HG02623 (cell line): ENCODE data around the gene ARFIP2.
"Not testable (repeated sequence)": the region's sequence is repeated elsewhere in the genome, so short reads cannot be mapped to it uniquely, and the experiment has no call there.

Source experiments
- ATAC-seq: cut with Tn5 transposase; IDR thresholded peaks from one replicate; pipeline ENCODE4 v1.9.1; 2021; ENCODE audit warnings: moderate library complexity; ENCODE audit not compliant: unreplicated experiment

Gene ARFIP2, protein sequence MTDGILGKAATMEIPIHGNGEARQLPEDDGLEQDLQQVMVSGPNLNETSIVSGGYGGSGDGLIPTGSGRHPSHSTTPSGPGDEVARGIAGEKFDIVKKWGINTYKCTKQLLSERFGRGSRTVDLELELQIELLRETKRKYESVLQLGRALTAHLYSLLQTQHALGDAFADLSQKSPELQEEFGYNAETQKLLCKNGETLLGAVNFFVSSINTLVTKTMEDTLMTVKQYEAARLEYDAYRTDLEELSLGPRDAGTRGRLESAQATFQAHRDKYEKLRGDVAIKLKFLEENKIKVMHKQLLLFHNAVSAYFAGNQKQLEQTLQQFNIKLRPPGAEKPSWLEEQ

DNA sequence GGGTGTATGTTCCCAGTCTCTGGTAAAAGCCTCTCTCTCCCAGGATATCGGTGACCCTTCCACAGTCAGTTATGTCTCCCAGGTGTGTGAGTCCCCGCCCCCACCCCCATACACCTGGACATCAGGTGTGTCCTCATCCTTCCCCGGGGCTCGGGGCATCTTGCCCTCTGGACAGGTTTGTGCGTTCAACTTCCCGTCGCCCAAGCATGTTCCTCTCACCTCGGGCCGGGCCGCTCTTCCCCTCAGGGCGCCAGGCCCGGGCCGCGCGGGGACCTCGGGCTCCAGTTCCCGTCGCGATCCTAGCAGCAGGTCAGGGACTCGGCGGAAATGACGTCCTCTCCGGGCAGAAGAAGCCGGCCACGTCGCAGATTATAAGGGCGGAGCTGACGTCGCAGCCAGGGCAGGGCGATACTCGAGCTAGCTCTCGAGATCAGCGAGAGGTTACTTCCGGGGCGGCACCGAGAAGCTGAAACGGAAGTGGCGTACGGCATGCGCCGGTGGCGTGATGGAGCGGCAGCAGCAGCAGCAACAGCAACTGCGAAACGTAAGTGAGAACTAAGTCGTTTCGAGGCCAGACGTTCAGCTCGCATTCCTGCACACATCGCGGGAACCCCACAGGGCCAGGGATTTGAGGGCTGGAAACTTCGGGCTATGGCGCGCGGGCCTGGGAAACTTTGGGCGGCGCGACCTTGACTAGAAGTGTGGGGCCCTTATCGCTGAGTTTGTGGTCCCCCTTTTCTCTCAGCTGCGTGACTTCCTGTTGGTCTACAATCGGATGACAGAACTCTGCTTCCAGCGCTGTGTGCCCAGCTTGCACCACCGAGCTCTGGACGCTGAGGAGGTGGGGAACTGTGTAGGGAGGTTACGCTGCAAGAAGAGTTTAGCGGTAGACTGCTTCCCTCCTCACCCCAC lies at the start of gene ARFIP2, which contains the start of gene TIMM10B:
Gene ARFIP2, minus strand, starts transcription at position 320 of the 912 bp plus-strand sequence. CDS start 910 bp downstream, outside the sequence.
Gene TIMM10B, plus strand, starts transcription at position 490 of the 912 bp plus-strand sequence. Its CDS starts 16 bp downstream, at position 506.
- peak; percentile 98 for ATAC-seq

DNA sequence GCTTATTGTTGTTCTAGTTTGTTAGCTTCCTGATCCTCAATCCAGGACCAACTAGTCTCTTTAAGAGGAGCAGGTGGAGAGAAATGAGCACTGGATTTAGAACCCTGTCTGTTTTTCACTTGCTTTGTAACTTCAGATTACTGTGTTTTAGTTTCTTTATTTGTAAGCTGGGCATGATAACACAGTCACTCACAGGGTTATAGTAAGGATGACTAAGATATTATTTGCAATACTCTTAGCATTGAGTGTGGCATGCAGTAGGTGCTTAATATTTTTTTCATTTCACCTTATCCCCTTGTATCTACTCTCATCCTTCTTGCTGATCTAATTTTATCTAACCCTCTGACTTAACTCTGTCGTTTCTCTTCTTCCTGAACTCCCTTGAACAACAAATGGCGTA lies 49.7 kb upstream of the ARFIP2 start:
- no peak for ATAC-seq

DNA sequence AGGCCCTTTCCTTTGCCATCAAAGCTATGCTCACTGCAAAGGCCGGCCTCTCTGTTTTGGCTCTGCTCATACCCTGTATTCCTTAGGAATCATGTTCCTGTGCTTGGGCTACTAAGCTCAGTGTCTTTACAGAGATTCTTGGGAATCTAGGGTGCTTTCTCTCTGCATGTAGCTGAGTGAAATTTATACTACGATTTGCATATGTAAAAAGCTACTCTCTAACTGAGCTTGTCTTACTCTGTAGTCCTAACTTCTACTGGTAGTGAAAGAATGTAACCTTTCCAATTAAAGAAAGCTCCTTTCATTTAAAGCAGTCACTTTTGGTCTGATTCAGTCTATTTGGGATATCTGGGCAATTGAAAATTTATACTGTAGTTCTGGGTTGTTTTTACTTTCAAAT lies 48.1 kb upstream of the ARFIP2 start:
- ATAC-seq: no peak

DNA sequence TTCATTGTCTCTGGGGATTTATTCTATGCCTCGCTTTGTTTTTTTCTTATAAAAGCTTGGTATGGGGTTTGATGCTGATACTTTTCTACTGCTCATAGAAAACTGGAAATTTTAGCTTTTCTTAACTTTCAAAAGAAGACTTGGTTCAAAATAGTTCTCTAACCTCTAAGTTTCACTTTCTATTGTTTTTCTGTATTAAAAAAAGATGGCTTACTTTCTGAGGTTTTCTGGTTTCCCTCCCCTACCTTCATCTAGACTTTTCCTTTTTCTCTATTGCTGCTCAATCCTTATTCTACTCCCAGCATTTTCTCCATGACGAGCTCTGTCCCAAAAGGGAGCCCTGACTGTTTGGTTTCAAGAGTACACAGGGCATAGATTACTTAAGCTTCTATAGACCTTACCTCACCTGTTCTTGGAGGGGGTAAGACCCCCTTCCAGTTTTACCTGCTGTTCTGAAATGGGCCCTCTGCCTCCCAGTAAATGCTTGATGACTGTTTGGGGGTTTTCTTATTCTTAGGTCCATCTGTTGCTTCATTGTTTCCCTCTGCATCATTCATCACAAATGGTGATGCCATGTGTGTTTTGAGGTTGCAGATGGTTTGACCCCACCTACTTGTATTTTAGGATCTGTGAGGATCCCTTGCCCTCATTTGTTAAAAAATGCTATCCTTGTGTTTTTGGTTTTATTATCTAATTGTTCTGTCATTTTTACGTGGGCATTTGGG lies 45.4 kb upstream of the ARFIP2 start:
- ATAC-seq: no peak

DNA sequence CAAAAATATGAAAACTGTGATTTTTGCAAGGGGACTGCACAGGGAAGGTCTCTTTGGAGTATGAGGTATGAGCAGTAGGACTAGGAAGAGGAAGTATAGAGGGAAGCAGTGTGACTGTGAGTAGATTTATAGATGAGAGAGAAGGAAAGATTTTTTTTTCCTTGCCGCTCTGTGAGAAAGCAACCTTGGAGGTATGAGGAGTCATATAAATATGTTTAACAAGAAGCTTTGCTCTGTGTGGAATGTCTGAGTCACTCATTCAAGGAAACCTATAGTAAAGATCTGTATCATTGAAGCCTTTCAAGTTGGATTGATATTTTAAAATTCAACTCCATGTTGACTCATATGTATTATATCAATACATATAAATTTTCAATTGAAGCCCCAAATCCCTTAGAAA lies 42.1 kb upstream of the ARFIP2 start:
- no peak for ATAC-seq

DNA sequence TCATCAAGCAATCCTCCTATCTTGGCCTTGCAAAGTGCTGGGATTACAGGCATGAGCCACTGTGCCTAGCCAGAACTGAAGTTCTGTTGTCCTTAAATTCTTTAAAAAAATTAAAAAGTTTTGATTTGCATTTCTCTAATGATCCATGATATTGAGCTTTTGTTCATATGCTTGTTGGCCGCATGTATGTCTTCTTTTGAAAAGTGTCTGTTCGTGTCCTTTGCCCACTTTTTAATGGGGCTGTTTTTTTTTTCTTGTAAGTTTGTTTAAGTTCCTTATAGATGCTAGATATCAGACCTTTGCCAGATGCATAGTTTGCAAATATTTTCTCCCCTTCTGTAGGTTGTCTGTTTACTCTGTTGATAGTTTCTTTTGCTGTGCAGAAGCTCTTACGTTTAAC lies 40.8 kb upstream of the ARFIP2 start:
- ATAC-seq: not testable (repeated sequence)

DNA sequence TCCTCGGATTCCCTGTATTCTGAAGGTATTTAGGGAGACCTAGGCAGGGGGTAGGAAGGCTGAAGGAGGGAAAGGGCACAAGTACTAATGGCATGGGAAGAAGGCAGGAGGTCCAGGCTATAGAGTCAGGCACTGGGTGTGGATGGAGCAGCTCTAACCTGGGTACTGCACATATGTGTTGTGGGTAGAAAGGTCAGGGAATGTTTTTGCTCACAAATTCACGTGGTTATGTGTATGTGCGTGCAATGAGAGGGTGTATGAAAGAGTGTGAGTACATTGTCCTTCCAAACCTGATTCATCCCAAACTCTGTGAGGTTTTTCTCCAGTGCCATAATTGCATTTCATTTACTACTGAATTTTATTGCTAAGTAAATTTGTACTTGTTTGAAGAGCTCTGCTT lies 39.1 kb upstream of the ARFIP2 start:
- ATAC-seq: no peak

DNA sequence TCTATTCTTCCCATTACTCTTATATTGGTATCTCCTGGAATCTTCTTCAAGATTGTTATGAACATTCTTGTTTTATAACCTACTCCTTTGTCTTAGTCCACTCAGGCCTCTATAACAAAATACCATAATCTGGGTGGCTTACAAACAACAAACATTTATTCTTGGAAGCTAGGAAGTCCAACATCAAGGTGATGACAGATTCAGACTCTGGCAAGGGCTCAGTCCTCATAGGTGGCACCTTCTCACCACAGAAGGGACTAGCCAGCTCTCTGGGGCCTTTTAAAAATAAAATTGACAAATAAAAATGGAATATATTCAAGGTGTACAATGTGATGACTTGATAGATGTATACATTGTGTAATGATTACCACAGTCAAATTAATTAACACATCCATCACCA lies 35.7 kb upstream of the ARFIP2 start:
- ATAC-seq: no peak

DNA sequence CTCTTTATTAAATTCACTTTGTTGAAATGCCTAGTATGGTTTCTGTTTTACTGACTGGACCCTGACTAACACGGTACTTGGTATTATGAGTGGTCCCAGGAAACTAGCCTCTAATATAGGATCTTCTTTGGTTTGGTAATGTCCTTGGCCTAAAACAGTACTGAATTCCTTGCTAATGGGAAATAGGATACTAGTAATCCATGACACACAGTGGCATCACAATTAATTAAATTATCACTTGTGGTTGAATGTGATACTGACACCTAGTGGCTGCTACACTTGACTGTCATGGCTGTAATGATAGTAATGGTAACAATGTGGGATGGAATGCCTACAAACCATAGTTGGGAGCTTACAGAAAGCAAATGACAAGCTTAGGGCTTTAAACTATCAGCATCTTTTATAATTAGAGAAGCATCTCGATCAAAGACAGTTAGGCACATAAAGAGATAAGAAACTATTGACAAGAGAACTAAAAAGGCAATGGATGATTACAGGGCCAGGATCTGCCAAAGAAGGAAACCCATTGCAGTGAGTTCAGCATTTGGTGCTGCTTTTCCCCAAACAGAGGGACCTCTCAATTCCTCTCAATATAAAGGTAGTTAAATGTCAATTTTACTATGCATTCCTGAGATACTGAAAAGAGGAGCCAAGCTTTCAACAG lies 24.6 kb upstream of the ARFIP2 start:
- ATAC-seq: no peak

DNA sequence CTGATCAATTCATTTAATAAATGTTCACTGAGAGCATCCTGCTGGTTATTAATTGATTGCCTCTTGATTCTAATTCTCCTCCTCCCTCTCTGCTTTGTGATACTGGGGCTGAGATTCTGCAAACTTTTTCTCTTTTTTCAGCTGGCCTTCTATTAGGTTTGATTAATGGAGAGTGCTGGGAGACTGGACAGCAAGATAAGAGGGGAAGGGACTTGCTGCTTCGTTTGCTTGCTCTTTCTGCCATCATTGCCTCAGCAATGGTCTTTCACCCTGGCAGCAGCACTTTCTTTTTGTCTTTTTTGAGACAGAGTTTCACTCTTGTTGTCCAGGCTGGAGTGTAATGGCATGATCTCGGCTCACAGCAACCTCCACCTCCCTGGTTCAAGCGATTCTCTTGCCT lies 23.0 kb upstream of the ARFIP2 start:
- ATAC-seq: no peak

DNA sequence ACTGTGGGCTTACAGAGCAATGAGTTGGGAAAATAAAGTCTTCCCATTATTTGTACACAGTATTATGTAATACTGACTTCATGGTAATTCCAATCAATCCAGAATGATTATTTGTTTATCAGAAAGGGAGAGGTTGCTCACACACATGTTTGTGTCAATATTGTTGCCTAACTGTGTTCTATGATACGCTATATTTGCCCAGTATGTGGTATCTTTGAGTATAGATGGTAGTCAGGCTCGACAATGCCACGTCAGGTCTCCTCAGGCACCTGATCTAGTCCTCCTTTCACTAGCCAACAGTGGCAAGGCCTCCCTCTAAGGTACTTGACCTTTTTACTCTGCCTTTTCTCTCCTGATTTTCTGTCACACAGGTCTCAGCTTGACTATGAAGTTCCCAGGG lies 21.3 kb upstream of the ARFIP2 start:
- no peak for ATAC-seq

DNA sequence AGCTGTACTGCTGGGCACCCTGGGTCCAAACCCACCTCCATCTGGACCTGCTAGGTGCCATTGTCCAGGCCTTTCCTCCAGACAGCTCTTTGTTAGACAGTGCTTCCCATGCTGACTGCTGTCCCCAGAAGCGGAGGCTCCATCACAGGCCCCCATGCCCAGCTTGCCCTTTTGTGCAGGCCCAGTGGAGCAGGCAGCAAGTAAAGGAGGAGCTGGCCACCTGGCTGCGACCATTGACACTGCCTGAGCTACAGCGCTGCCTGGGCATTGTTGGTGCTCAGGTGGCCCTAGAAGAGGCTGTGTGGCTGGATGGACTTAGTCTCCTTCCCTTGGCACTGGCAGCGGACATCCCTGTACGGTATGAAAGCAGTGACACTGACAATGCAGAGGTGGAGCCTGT lies 17.4 kb upstream of the ARFIP2 start:
- ATAC-seq: no peak

DNA sequence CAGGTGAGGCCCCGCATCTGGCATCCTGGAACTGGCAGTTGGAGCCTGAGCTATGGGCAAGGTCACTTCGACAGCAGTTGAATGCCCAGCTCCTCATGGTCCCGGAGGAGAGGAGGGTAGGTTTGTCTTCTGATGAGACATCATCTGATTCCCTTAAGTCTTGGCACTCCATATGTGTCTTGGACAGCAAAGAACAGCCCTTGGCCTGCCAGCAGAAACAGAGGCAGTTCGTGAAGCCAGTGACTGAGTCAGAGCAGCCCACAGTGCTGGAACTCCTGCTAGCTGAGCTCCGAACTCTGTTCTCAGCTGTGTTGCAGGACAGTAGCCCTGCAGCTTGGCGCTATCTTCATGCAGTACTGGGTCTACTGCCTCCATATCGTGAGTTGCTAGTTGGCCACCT lies 17.0 kb upstream of the ARFIP2 start:
- ATAC-seq: no peak

DNA sequence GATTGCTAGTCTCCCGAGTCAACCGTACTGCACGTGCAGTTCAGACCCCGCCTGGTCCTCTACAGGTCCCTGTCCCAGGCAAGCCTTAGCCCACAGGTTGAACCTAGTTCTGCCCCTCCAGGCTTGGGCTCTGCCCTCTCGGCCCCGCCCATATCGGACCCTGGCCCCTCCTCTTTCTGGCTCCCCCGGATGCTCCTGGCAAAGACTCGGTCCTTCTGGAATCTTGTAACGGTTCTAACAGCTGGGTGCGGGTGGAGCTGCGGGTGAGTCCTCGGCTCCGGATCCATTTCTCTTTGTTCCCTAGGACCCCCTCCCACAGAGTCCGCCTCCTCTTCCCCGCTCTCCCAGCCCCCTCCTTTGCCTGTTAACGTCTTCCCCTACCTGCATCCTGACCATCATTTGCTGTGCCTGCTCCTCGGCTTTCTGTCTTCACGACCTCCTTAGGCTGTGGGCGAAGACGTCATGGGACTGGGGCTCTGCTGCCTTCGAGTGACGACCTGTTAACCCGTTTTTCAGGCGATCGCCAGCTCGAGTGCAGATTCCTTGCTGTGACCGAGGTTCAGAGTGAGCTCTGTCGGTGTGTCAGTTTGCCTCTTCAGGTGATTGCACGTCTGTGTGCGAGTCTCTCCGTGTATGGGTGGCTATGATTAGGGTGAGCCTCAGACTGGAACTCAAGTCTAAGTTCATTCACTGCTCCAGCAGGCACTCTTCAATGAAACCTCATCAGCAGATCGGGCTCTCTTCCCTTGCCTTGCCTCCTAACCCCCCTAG lies 16.1 kb upstream of the ARFIP2 start, which contains the start of gene DNHD1:
Gene DNHD1, plus strand, starts transcription at position 212 of the 771 bp plus-strand sequence. CDS start 936 bp downstream, outside the sequence.
- ATAC-seq: no peak

DNA sequence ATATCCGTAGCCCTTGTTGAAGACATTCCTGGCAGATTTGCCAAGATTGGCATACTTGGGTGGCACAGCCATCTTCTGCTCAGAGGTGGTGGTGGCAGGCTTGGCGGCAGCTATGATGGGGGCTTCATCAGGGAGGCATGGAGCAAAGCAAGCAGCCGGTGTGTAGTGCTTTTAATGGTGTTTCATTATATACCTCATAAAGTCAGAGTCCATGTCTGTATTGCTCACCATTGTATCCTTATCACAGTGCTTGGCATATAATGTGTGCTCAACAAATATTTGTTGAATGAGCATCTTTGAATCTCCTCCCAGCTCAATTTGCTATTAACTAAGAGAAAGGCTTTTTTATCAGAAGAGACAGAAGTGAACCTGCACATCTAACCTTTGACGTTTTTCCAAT lies 8.2 kb upstream of the ARFIP2 start:
- no peak for ATAC-seq

DNA sequence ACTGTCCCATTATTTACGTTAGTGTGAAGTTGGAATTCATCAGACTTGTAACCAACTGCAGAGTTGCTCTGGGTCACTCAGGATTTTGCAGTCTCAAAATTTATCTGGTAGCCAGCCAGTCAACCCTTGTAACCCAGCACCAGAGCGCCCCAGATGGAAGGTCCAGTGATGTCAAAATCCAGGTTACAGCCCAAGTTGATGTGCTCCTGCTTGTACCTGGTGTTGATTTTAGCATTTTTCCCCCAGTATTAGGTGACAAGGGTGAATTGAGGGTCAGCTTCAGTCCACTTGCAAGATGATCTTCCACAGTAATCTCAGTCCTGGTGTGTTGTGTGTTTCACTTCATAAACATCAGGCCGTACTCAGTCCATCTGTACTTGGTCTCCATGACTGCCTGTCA lies 7.7 kb upstream of the ARFIP2 start:
- no peak for ATAC-seq

DNA sequence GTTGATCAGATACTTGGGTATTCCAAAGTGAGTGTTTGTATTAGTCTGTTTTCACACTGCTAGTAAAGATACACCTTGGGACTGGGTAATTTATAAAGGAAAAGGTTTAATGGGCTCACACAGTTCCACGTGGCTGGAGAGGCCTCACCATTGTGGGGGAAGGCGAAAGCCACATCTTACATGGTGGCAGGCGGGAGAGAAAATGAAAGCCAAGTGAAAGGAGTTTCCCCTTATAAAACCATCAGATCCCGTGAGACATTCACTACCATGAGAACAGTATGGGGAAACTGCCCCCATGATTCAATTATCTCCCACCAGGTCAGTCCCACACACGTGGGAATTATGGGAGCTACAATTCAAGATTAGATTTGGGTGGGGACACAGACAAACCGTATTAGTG lies 7.2 kb upstream of the ARFIP2 start:
- ATAC-seq: no peak

DNA sequence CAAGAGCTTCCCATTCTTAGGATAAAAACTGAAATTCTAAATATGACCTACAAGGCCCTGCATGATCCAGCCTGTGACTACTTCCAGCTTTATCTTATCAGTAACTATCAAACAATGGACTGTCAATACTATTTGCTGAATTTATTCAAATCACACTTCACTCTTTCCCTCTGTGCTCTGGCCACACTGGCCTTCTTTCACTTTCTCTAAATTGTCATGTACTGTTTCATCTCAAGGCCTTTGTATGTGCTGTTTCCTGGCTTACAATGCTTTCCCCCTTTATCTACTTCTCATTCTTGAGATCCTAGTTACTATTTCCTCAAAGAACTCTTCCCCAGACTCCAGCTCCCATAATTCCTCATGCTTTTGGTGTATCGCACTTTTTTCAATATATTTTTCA lies 5.8 kb upstream of the ARFIP2 start:
- ATAC-seq: no peak

DNA sequence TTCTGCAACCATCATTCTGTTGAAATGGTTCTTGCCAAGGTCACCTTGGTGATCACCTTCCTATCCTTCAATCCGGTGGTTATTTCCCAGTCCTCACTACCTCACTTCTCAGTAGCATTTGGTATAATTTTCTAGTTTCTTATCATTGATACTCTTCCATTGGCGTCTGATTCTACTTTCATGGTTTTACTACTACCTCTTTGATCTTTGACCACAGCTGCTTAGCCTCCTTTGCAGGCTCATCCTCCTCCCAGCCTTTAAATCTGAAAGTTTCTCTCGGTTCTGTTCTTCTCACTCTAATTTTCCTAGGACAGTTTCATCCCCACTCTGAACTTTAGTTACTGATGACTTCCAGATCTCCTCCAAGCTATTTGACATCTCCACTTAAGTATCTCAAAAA lies 5.1 kb upstream of the ARFIP2 start:
- no peak for ATAC-seq

DNA sequence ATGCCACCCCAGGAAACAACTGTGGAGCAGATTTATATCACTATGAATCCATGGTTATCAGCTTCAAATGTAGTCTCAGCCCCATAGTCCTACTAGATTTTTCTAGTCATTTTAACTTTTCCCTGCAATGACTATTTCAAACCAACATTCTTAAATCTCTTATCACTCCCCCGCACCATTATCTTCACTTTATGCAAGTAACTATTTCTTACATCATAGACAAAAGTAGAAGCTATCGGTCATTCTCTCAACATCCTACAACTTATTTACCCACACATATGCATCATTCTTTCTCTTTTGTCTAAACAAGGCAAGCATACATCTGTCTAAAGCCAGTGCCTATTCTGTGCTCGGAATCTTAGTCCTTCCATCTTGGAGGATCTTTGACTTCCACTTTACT lies 4.5 kb upstream of the ARFIP2 start:
- no peak for ATAC-seq
